Neural progenitor cell (in vitro differentiated cells): ENCODE results near the gene ADA.

Source experiments
- CTCF ChIP-seq: fragments of 200-600 bp; sonication (generic); IDR thresholded peaks from 2 replicates; pipeline ENCODE4 v1.5.1; 2017; ENCODE audit warnings: antibody characterized with exemption, mild to moderate bottlenecking
- EZH2 ChIP-seq: fragments of 200-600 bp; sonication (generic); IDR thresholded peaks from 2 replicates; pipeline ENCODE4 v1.6.1; 2017; ENCODE audit warnings: antibody characterized with exemption, mild to moderate bottlenecking, moderate library complexity
- EZH2phosphoT487 ChIP-seq: fragments of 200-600 bp; sonication (generic); IDR thresholded peaks from 2 replicates; pipeline ENCODE4 v1.6.1; 2017; ENCODE audit warnings: antibody characterized with exemption

GRCh38 chr20:44621325-44621724, 30.2 kb downstream of the ADA start:
- TF ChIP-seq CTCF: no peak
- no peak for TF ChIP-seq EZH2
- no peak for TF ChIP-seq EZH2phosphoT487
